HepG2 (cell line): ENCODE data around the gene LDLRAD4. TPM values are rescaled to one million over a fixed set of nuclear protein-coding genes. Genes with fewer than 3 reads are reported as not detected.

ENCODE experiments used
- ATAC-seq: fragments of 200-7000 bp; cut with Tn5 transposase; 3 replicates; pipeline ENCODE4 v1.9.1; 2020; ENCODE audit warnings: mild to moderate bottlenecking, moderate library complexity
- BruUV-seq: library from RNA; stranded (reverse); fragments of 400-500 nt; replicated peaks from 2 replicates; lab custom pipeline; 2021; lab: Mats Ljungman, UMichigan
- CTCF ChIA-PET: fragments of 300-600 bp; formaldehyde crosslinking; extraction: SDS; loops from one replicate; lab custom pipeline; 2021; ENCODE audit warnings: low total read pairs, inconsistent platforms, low intra/inter-chr PET ratio; lab: Yijun Ruan, JAX
- POLR2A ChIA-PET: fragments of 350-600 bp; sonication (Branson Sonifier 250); formaldehyde crosslinking; loops from one replicate; lab custom pipeline; 2020; ENCODE audit warnings: antibody characterized with exemption, inconsistent platforms; lab: Yijun Ruan, JAX
- DNase-seq: peaks from one replicate; pipeline ENCODE4 v3.0.0-alpha.2; 2015; ENCODE audit warnings: low spot score
- FAIRE-seq: peaks from 3 replicates; lab custom pipeline; 2011; peaks lifted over from hg19 to GRCh38; lab: Jason Lieb, UNC
- H2AFZ ChIP-seq: one replicate; pipeline ENCODE4 v1.6.1; 2011; ENCODE audit warnings: low read length, inconsistent platforms
- H3K27ac ChIP-seq: fragments of 300-600 bp; 3 replicates; pipeline ENCODE4 v1.8.0; 2011; ENCODE audit warnings: mixed run types, mild to moderate bottlenecking, mixed read lengths, low read length, inconsistent platforms; ENCODE audit not compliant: insufficient read depth; ENCODE audit errors: extremely low read length
- H3K27me3 ChIP-seq, 2 experiments: fragments of 200-600 bp in 1 of 2; 2 replicates in 1 of 2; 3 replicates in 1 of 2; pipeline versions ENCODE4 v1.6.0 to v1.8.0; 2011; ENCODE audit warnings: low read length in 2 of 2, mild to moderate bottlenecking in 2 of 2, moderate library complexity in 2 of 2, inconsistent platforms in 1 of 2; ENCODE audit not compliant: insufficient read depth in 2 of 2, control insufficient read depth in 1 of 2
- H3K36me3 ChIP-seq, 2 experiments: fragments of 200-600 bp in 1 of 2; replicated peaks in 1 of 2; 2 replicates in 1 of 2; 3 replicates in 1 of 2; pipeline versions ENCODE4 v1.5.1 to v1.8.0; 2011; ENCODE audit warnings: low read length in 2 of 2, inconsistent platforms in 1 of 2; ENCODE audit not compliant: insufficient read depth in 2 of 2, control insufficient read depth in 1 of 2
- H3K4me1 ChIP-seq: 2 replicates; pipeline ENCODE4 v1.5.1; 2012; ENCODE audit warnings: low read length, inconsistent platforms; ENCODE audit not compliant: insufficient read depth
- H3K4me2 ChIP-seq: 2 replicates; pipeline ENCODE4 v1.6.0; 2011; ENCODE audit warnings: low read depth, low read length, inconsistent platforms
- H3K4me3 ChIP-seq, 3 experiments: fragments of 200-600 bp in 1 of 3; sonication (generic), shearing (Covaris generic) in 1 of 3; replicated peaks in 1 of 3; 2 replicates each; pipeline ENCODE4 v1.5.1; 2011 to 2016; ENCODE audit warnings: low read length in 3 of 3, inconsistent platforms in 2 of 3, low read depth in 2 of 3, mild to moderate bottlenecking in 2 of 3, control low read depth in 1 of 3, mixed read lengths in 1 of 3; ENCODE audit not compliant: insufficient read depth in 1 of 3
- H3K79me2 ChIP-seq: one replicate; pipeline ENCODE4 v1.6.1; 2011; ENCODE audit warnings: low read length, inconsistent platforms; ENCODE audit not compliant: insufficient read depth
- H3K9ac ChIP-seq: 2 replicates; pipeline ENCODE4 v1.6.0; 2011; ENCODE audit warnings: mild to moderate bottlenecking, low read depth, low read length, inconsistent platforms; ENCODE audit not compliant: insufficient read depth
- H3K9me3 ChIP-seq: 2 replicates; pipeline ENCODE4 v1.5.1; 2012; ENCODE audit warnings: mild to moderate bottlenecking, low read length
- H4K20me1 ChIP-seq: 2 replicates; pipeline ENCODE4 v1.6.0; 2011; ENCODE audit warnings: inconsistent platforms, mild to moderate bottlenecking, low read length, moderate library complexity; ENCODE audit not compliant: insufficient read depth
- CHCHD3 ChIP-seq: sonication (generic); formaldehyde crosslinking; IDR thresholded peaks from 2 replicates; pipeline ENCODE4 v1.8.0; 2022; ENCODE audit warnings: mild to moderate bottlenecking, missing genetic modification reagents, moderate library complexity
- HDAC2 ChIP-seq: sonication (generic); formaldehyde crosslinking; IDR thresholded peaks from 2 replicates; pipeline ENCODE4 v1.4.0; 2020; ENCODE audit warnings: missing genetic modification reagents
- HNF4A ChIP-seq: sonication (generic); formaldehyde crosslinking; IDR thresholded peaks from 2 replicates; pipeline ENCODE4 v1.4.0; 2020; ENCODE audit warnings: missing genetic modification reagents
- MZF1 ChIP-seq: sonication (generic); formaldehyde crosslinking; IDR thresholded peaks from 2 replicates; pipeline ENCODE4 v1.8.1; 2023; ENCODE audit warnings: mild to moderate bottlenecking, missing genetic modification reagents, borderline replicate concordance
- POLR2AphosphoS5 ChIP-seq: IDR thresholded peaks from 2 replicates; pipeline ENCODE4 v1.6.1; 2012; ENCODE audit warnings: low read depth, low read length
- PPARG ChIP-seq: conservative IDR thresholded peaks from 2 replicates; pipeline ENCODE4 v1.6.1; 2016; ENCODE audit warnings: missing biosample characterization, missing genetic modification reagents
- RNF2 ChIP-seq: fragments of 450-650 bp; conservative IDR thresholded peaks from 2 replicates; pipeline ENCODE4 v1.6.1; 2016; ENCODE audit warnings: low read depth
- SALL1 ChIP-seq: sonication (generic); formaldehyde crosslinking; IDR thresholded peaks from 2 replicates; pipeline ENCODE4 v1.8.0; 2022; ENCODE audit warnings: mild to moderate bottlenecking, missing genetic modification reagents
- SIX1 ChIP-seq: sonication (generic); formaldehyde crosslinking; IDR thresholded peaks from 2 replicates; pipeline ENCODE4 v1.4.0; 2020; ENCODE audit warnings: missing genetic modification reagents, borderline replicate concordance
- ZFP90 ChIP-seq: sonication (generic); formaldehyde crosslinking; IDR thresholded peaks from 2 replicates; pipeline ENCODE4 v1.8.0; 2022; ENCODE audit warnings: missing genetic modification reagents, mild to moderate bottlenecking, inconsistent platforms, borderline replicate concordance
- ZNF136 ChIP-seq: sonication (generic); formaldehyde crosslinking; IDR thresholded peaks from 2 replicates; pipeline ENCODE4 v1.8.1; 2022; ENCODE audit warnings: low read depth, mild to moderate bottlenecking, moderate library complexity, missing genetic modification reagents
- ZNF30 ChIP-seq: sonication (generic); formaldehyde crosslinking; IDR thresholded peaks from 2 replicates; pipeline ENCODE4 v1.5.0; 2020; ENCODE audit warnings: mild to moderate bottlenecking, missing genetic modification reagents
- ZNF432 ChIP-seq: sonication (generic); formaldehyde crosslinking; IDR thresholded peaks from 2 replicates; pipeline ENCODE4 v1.5.0; 2020; ENCODE audit warnings: missing genetic modification reagents, mild to moderate bottlenecking, borderline replicate concordance
- ZNF672 ChIP-seq: sonication (generic); formaldehyde crosslinking; IDR thresholded peaks from 2 replicates; pipeline ENCODE4 v1.8.1; 2022; ENCODE audit warnings: missing genetic modification reagents
- WGBS: methylation state at CpG from one replicate; pipeline ENCODE4 v1.1.6; 2017; ENCODE audit warnings: low lambda C conversion rate; 5-methylcytosine and 5-hydroxymethylcytosine counted together
- in situ Hi-C: cut with HindIII; loops from 2 replicates; pipeline ENCODE4 v1.10.0; 2017; ENCODE audit warnings: low pct_unique_long_range_greater_than_20kb; ENCODE audit not compliant: extremely low pct_ligation_motif_present
- intact Hi-C: fragments of 100-400 bp; cut with micrococcal nuclease; formaldehyde crosslinking; loops from one replicate; pipeline ENCODE4 v1.10.0; 2022; ENCODE audit not compliant: unreplicated experiment
- polyA plus RNA-seq, 8 experiments: library from polyadenylated mRNA; depleted of rRNA in 3 of 8; stranded (reverse) in 7 of 8; unstranded in 1 of 8; fragments of >200 nt; fragmentation: Illumina TruSeq in 4 of 8; extraction: Trizol in 4 of 8; gene quantifications; 2 replicates each; pipeline versions ENCODE4 v1.2.1 to v1.2.3, GENCODE V29; 2011 to 2016; ENCODE audit warnings: low read depth in 4 of 8, missing spikeins in 1 of 8, mixed read lengths in 1 of 8; ENCODE audit not compliant: insufficient read depth in 1 of 8
- total RNA-seq, 5 experiments: library from RNA; depleted of rRNA; stranded (reverse); fragments of >200 nt; fragmentation: Illumina TruSeq; extraction: Trizol; gene quantifications; 2 replicates each; pipeline ENCODE4 v1.2.3, GENCODE V29; 2016; ENCODE audit warnings: low read depth in 1 of 5
- TF ChIP-seq, protein P1 (sequence below): sonication (generic); formaldehyde crosslinking; IDR thresholded peaks from 2 replicates; pipeline ENCODE4 v1.4.0; 2020; ENCODE audit warnings: missing genetic modification reagents
- TF ChIP-seq, protein P2 (sequence below): IDR thresholded peaks from 2 replicates; pipeline ENCODE4 v1.6.1; 2016; ENCODE audit warnings: mild to moderate bottlenecking, missing biosample characterization, missing genetic modification reagents
- TF ChIP-seq, protein P3 (sequence below): sonication (generic); formaldehyde crosslinking; IDR thresholded peaks from 2 replicates; pipeline ENCODE4 v1.5.0; 2020; ENCODE audit warnings: mild to moderate bottlenecking, missing genetic modification reagents, moderate library complexity
- TF ChIP-seq, protein P4 (sequence below): conservative IDR thresholded peaks from 2 replicates; pipeline ENCODE4 v1.6.1; 2018; ENCODE audit warnings: missing genetic modification reagents

LDLRAD4 gene
- total and polyA plus RNA-seq, 2 of the 13 experiments (the other 11 are each of a cell fraction or from before 2014, with no cell fraction given), result 13.6 to 20.9 TPM

DNA sequence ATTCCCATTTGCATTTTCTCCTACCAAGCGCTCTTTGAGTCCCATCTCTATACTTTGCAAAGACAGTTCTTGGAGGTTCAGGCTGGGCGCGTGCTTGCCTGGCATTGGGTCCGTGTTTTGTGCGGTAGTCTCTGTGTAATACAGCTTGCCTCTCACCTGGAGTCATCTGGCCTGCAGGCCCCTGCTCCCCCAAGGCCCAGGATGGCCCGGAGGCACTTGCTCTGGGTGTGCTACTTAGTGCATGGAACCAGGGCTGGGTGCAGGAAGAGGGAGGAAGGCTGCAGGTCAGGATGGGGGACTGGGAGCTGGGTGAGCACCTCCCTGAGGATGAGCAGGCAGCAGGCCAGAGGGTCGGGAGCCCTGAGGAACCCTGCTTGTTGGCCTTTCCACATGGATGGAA lies 220.9 kb downstream of the LDLRAD4 start (continued):
- TF ChIP-seq, protein P1, sequence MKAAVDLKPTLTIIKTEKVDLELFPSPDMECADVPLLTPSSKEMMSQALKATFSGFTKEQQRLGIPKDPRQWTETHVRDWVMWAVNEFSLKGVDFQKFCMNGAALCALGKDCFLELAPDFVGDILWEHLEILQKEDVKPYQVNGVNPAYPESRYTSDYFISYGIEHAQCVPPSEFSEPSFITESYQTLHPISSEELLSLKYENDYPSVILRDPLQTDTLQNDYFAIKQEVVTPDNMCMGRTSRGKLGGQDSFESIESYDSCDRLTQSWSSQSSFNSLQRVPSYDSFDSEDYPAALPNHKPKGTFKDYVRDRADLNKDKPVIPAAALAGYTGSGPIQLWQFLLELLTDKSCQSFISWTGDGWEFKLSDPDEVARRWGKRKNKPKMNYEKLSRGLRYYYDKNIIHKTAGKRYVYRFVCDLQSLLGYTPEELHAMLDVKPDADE (CRISPR knock-in tag), result no peak
- no peak for TF ChIP-seq MZF1 (CRISPR knock-in tag)

DNA sequence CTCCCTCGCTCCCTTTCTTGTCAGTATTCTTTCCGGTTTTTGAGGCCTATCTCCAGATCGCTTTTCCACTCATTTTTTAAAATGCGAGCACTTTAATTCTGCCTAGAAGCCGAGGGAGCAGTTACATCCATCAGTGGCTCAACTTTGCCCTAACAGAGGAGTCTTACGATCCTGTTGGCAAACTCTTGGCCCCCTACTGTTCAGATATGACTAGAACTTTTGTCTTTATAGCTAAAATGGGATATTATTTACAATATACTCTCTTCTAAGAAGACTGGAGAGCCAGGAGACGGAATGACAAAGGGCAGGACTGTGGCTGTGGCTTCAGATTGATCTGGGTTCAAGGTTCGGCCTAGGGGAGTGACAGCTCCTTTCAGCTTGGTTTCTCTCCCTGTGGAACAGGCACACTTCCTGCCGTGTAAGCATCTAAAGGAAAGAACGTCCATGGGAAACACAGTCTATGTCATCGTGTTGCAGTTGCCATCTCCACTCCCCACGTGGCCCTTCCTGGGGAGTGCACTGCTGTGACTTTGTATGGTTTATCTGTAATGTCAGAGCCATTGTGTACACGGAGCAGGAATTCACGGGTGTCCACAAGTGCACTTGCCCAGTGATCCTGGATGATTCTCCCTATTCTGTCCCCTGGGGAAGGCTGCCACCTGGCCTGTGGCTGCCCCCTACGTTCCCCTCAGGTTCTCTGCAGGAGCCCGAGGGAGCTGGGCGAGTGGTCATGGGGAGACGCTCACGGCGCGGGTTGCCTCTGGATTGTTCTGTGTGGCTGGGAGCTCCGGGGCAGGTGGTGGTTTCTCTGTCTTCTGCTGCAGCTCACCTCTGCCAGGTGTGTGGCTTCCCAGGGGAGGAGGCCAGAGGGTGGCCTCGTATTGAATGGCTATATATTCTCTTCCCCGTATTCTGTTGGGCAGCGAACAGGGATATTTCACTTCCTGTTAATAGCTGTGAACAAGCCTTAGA lies 222.0 kb downstream of the LDLRAD4 start:
- ATAC-seq, result peak; percentile 17; the same call in 1 of the 3 replicates
- H3K9me3 ChIP-seq, result no peaks in the 10 kb centered on the region
- H4K20me1 ChIP-seq, result no peaks in the 10 kb centered on the region
- BruUV-seq, result no TSS peak
- H2AFZ ChIP-seq, result no peak overlapping the region
- ChIA-PET CTCF (no interaction called here), POLR2A (no interaction called here)
- peaks cover 38% of the 10 kb centered on the region for H3K4me1 ChIP-seq
- H3K79me2 ChIP-seq, result no peaks in the 10 kb centered on the region
- peak overlapping the region; percentile 8 for H3K27ac ChIP-seq
- H3K4me3 ChIP-seq, result no peak overlapping the region
- no peaks in the 10 kb centered on the region for H3K27me3 ChIP-seq
- intact Hi-C loops (loop anchor here (10.0 kb wide), 1 partner anchor 226 kb away; the partner anchor contains the start of gene LDLRAD4), in situ Hi-C loops (no loop called here)
- H3K36me3 ChIP-seq, result peaks cover 0 to 5% of the 10 kb centered on the region in 2 experiments; a peak in 1 of 5 replicates
- no peak for DNase-seq
- H3K9ac ChIP-seq, result no peak overlapping the region
- no peak overlapping the region for H3K4me2 ChIP-seq
- WGBS, result 91% methylated on average over 22 of the region's 25 CpGs
- peak; percentile 48 for FAIRE-seq
- TF ChIP-seq ZNF136 (CRISPR knock-in tag), result no peak
- TF ChIP-seq, protein P2, sequence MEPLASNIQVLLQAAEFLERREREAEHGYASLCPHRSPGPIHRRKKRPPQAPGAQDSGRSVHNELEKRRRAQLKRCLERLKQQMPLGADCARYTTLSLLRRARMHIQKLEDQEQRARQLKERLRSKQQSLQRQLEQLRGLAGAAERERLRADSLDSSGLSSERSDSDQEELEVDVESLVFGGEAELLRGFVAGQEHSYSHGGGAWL (CRISPR knock-in tag), result no peak
- no peak for TF ChIP-seq SIX1
- TF ChIP-seq, protein P3, sequence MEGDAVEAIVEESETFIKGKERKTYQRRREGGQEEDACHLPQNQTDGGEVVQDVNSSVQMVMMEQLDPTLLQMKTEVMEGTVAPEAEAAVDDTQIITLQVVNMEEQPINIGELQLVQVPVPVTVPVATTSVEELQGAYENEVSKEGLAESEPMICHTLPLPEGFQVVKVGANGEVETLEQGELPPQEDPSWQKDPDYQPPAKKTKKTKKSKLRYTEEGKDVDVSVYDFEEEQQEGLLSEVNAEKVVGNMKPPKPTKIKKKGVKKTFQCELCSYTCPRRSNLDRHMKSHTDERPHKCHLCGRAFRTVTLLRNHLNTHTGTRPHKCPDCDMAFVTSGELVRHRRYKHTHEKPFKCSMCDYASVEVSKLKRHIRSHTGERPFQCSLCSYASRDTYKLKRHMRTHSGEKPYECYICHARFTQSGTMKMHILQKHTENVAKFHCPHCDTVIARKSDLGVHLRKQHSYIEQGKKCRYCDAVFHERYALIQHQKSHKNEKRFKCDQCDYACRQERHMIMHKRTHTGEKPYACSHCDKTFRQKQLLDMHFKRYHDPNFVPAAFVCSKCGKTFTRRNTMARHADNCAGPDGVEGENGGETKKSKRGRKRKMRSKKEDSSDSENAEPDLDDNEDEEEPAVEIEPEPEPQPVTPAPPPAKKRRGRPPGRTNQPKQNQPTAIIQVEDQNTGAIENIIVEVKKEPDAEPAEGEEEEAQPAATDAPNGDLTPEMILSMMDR (CRISPR knock-in tag), result 0 out of 2 replicates have a peak, but pooled peaks have one; percentile 7
- TF ChIP-seq HDAC2 (CRISPR knock-in tag), result no peak
- TF ChIP-seq PPARG (CRISPR knock-in tag), result no peak
- TF ChIP-seq ZNF672 (CRISPR knock-in tag), result no peak
- no peak for TF ChIP-seq POLR2AphosphoS5
- TF ChIP-seq ZNF432 (CRISPR knock-in tag), result no peak
- TF ChIP-seq RNF2, result no peak
- peak; percentile 21; the same call in 1 of the 2 replicates for TF ChIP-seq SALL1 (CRISPR knock-in tag)
- TF ChIP-seq, protein P4, sequence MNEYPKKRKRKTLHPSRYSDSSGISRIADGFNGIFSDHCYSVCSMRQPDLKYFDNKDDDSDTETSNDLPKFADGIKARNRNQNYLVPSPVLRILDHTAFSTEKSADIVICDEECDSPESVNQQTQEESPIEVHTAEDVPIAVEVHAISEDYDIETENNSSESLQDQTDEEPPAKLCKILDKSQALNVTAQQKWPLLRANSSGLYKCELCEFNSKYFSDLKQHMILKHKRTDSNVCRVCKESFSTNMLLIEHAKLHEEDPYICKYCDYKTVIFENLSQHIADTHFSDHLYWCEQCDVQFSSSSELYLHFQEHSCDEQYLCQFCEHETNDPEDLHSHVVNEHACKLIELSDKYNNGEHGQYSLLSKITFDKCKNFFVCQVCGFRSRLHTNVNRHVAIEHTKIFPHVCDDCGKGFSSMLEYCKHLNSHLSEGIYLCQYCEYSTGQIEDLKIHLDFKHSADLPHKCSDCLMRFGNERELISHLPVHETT (CRISPR knock-in tag), result no peak
- no peak for TF ChIP-seq ZNF30
- peak; percentile 55 for TF ChIP-seq HNF4A
- TF ChIP-seq CHCHD3 (CRISPR knock-in tag), result no peak
- no peak for TF ChIP-seq ZFP90 (CRISPR knock-in tag)
